ENCODE data around the gene PBX3.

PBX3 gene

GRCh38 chr9:125906144-125906543, 159.0 kb downstream of the PBX3 start:
- DNase-seq (ENCODE audit: low read depth), result no peak
- no peak for TF ChIP-seq CTCF (IDR thresholded peaks at IDR 0.05; ENCODE audit: low read depth, low read length, missing control alignments)
- H3K4me3 ChIP-seq (ENCODE audit: low read depth, low read length), result no peak overlapping the region

- TF ChIP-seq CTCF (IDR thresholded peaks at IDR 0.05; ENCODE audit: low read depth, low read length, missing control alignments), result no peak
- no peak for DNase-seq (ENCODE audit: low read depth)
- H3K4me3 ChIP-seq (ENCODE audit: low read depth, low read length), result no peak overlapping the region
Measured at GRCh38 chr9:125906893-125907292, 159.7 kb downstream of the PBX3 start.

GRCh38 chr9:125908136-125908535, 161.0 kb downstream of the PBX3 start:
- TF ChIP-seq CTCF (IDR thresholded peaks at IDR 0.05; ENCODE audit: low read depth, low read length, missing control alignments), result no peak
- DNase-seq (ENCODE audit: low read depth), result no peak
- H3K4me3 ChIP-seq (ENCODE audit: low read depth, low read length), result no peak overlapping the region

- H3K4me3 ChIP-seq (ENCODE audit: low read depth, low read length), result no peak overlapping the region
- TF ChIP-seq CTCF (IDR thresholded peaks at IDR 0.05; ENCODE audit: low read depth, low read length, missing control alignments), result no peak
- DNase-seq (ENCODE audit: low read depth), result no peak
Measured at GRCh38 chr9:125908966-125909365, 161.8 kb downstream of the PBX3 start.

- no peak overlapping the region for H3K4me3 ChIP-seq (ENCODE audit: low read depth, low read length)
- no peak for TF ChIP-seq CTCF (IDR thresholded peaks at IDR 0.05; ENCODE audit: low read depth, low read length, missing control alignments)
- DNase-seq (ENCODE audit: low read depth), result no peak
Measured at GRCh38 chr9:125909459-125909858, 162.3 kb downstream of the PBX3 start.

GRCh38 chr9:125910286-125910685, 163.1 kb downstream of the PBX3 start:
- no peak for TF ChIP-seq CTCF (IDR thresholded peaks at IDR 0.05; ENCODE audit: low read depth, low read length, missing control alignments)
- no peak overlapping the region for H3K4me3 ChIP-seq (ENCODE audit: low read depth, low read length)
- DNase-seq (ENCODE audit: low read depth), result no peak

GRCh38 chr9:125911861-125912644, 164.9 kb downstream of the PBX3 start:
- DNase-seq (ENCODE audit: low read depth), result no peak
- no peak overlapping the region for H3K4me3 ChIP-seq (ENCODE audit: low read depth, low read length)
- TF ChIP-seq CTCF (IDR thresholded peaks at IDR 0.05; ENCODE audit: low read depth, low read length, missing control alignments), result no peak

Measured in GM12864 (cell line).